ENCODE results near the gene SYNPO. TPM values are rescaled to one million over a fixed set of nuclear protein-coding genes. Genes with fewer than 3 reads are reported as not detected.

Gene SYNPO
- total and polyA plus RNA-seq, 8 donors: 23.3 to 68.3 (median 28.8) TPM

DNA sequence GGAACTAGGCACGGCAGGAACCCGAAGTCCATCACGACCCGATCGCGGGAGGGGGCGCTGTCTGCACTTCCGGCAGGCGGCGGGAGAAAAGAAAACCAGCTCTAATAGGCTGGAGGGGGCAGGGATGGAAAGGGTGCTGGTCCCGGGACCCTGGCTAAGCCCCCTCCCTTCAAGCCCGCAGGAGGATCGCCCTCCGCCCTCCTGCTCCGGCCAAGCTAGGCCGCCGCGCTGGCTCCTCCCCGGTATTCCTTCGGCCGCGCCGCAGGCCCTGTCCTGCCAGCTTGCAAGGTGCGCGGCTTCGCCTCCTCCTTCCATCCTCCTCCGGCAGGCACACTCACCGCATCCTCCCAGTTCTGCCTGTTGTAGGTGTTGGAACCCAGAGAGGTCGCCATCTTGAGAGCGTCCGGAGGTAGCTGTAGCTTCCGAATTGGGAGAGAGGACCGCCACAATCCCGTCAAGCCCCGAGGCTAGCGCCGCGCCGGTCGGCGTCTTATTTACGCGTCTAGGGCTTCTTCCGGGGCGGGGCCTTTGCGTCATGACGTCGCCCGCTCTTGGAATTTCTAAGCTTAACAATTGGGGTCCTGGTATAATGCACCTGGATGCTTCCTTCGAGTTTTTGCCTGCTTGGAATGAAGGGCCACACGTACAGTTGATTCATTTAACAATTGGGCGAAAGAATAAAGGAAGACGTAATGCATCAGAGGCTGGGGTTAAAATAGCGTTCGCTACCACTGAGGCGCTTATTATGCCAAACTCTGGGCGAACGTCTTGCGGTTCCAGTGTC lies 60.3 kb downstream of the SYNPO start, which contains the start of gene RBM22:
Gene RBM22 (minus strand): TSS at position 469 of the 784 bp plus-strand sequence. CDS start 77 bp downstream, at position 392.
- Histone ChIP-seq H3K27ac (peak within 1 kb of the TSS; percentile 61 to 92 (median 88)), H3K9me3 (no peaks in the 10 kb centered on the region), H3K27me3 (no peaks in the 10 kb centered on the region), H3K4me1 (peaks cover 9 to 14% (median 11%) of the 10 kb centered on the region in 3 donors), H3K4me3 (peak within 1 kb of the TSS; percentile 53 to 98 (median 76)), H3K36me3 (peaks cover 0 to 28% (median 8%) of the 10 kb centered on the region in 3 donors)
- ATAC-seq (peak; percentile 99 to 100 (median 99)), FAIRE-seq (peak; percentile 67), DNase-seq (peak; percentile 87 to 96 (median 92))
- intact Hi-C loops (cut with DNase I): loop anchor here in 1 of 3 donors (10.0 kb wide), 1 partner anchor 144 kb away; the partner anchor contains the start of gene IRGM
- peak in 3 of 4 donors; percentile 20 to 54 (median 29) for TF ChIP-seq CTCF (IDR thresholded peaks at IDR 0.05)
- WGBS, 2 donors: 0% methylated on average over 58 to 59 of the region's 59 CpGs

GRCh38 chr5:150703762-150704161 lies 63.3 kb downstream of the SYNPO start:
- intact Hi-C loops (cut with DNase I): loop anchor here in 1 of 3 donors (10.0 kb wide), 1 partner anchor 141 kb away; the partner anchor contains the start of gene IRGM
- WGBS, 2 donors: 68 to 86% methylated on average over 3 of the region's 3 CpGs
- ATAC-seq: no peak

DNA sequence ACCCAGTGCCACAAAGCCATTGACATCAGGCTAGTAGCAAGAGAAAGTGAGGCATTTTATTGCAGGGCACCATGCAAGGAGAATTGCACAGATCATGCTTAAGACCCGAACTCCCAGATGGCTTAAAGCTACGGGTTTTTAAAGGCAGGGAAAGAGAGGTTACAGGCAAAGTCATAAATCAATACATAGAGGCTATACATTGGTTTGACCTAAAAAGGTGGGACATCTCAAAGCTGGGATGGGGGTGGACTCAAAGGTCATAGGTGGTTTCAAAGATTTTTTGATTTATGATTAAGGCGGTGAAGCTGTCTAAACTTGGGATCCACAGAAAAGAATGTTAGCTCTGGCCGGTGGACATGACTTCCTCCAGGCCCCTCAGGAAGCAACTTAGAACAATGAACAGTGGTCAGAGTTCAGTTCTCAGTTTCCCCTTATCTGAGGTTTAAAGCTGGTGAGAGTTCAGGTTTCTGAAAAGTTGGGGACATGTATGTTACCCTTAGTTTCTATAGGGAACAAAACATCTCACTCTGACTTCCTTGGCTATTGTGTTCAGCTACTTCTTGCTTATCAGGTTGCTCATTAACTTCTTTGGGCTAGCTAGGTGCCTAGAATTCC lies 66.4 kb downstream of the SYNPO start:
- intact Hi-C loops (cut with DNase I): loop anchor here in 1 of 3 donors (10.0 kb wide), 1 partner anchor 138 kb away; the partner anchor contains the start of gene IRGM

More at GRCh38 chr5:150703762-150704161, 63.3 kb downstream of the SYNPO start:
- no peak for TF ChIP-seq CTCF (IDR thresholded peaks at IDR 0.05)
- H3K4me3 ChIP-seq: no peak overlapping the region
- H3K4me1 ChIP-seq: peaks cover 9 to 14% (median 13%) of the 10 kb centered on the region in 3 donors
- H3K36me3 ChIP-seq: peaks cover 0 to 3% (median 0%) of the 10 kb centered on the region in 3 donors
- no peaks in the 10 kb centered on the region for H3K9me3 ChIP-seq
- DNase-seq (no peak), FAIRE-seq (no peak)
- no peaks in the 10 kb centered on the region for H3K27me3 ChIP-seq
- H3K27ac ChIP-seq: no peak overlapping the region

More for the DNA sequence above, 66.4 kb downstream of the SYNPO start:
- no peak for TF ChIP-seq CTCF (IDR thresholded peaks at IDR 0.05)
- H3K36me3 ChIP-seq: peaks cover 4 to 27% (median 6%) of the 10 kb centered on the region in 3 donors
- no peak overlapping the region for H3K27ac ChIP-seq
- no peak overlapping the region for H3K4me3 ChIP-seq
- no peak for ATAC-seq
- 76 to 80% methylated on average over 4 of the region's 4 CpGs for WGBS, 2 donors
- H3K4me1 ChIP-seq: peaks cover 0 to 6% (median 0%) of the 10 kb centered on the region in 3 donors
- no peak for FAIRE-seq
- no peak for DNase-seq
- no peaks in the 10 kb centered on the region for H3K9me3 ChIP-seq
- H3K27me3 ChIP-seq: no peaks in the 10 kb centered on the region

Other genes starting within 250 kb of the SYNPO start
- gene CD74, start 227.8 kb upstream of the SYNPO start, total RNA-seq: 1,000 to 10,000 TPM in 1 of 6 donors, 100 to 1,000 TPM in 3, 10 to 100 TPM in 2; 67.2 to 1,206 (median 163) TPM
- 100 to 1,000 TPM; 138 to 141 TPM for gene CD74, start 227.8 kb upstream of the SYNPO start, polyA plus RNA-seq
- 1,000 to 10,000 TPM; 1,164 to 1,840 (median 1,380) TPM for gene RPS14, start 190.9 kb upstream of the SYNPO start, total RNA-seq
- 1,000 to 10,000 TPM; 2,004 to 2,138 TPM for gene RPS14, start 190.9 kb upstream of the SYNPO start, polyA plus RNA-seq
- gene NDST1, start 132.5 kb upstream of the SYNPO start, total RNA-seq: 10 to 100 TPM; 35.5 to 57.2 (median 41.0) TPM
- 10 to 100 TPM in 1 of 2 donors, 1 to 10 TPM in 1; 9.9 to 20.2 TPM for gene NDST1, start 132.5 kb upstream of the SYNPO start, polyA plus RNA-seq
- under 1 TPM in 5 of 6 donors, not detected in 1; 0.05 to 0.50 (median 0.31) TPM for gene MYOZ3, start 20.6 kb downstream of the SYNPO start, total RNA-seq
- under 1 TPM; 0.23 to 0.28 TPM for gene MYOZ3, start 20.6 kb downstream of the SYNPO start, polyA plus RNA-seq
- gene RBM22, start 60.4 kb downstream of the SYNPO start, total RNA-seq: 10 to 100 TPM; 14.8 to 25.9 (median 18.4) TPM
- 10 to 100 TPM; 21.3 to 32.3 TPM for gene RBM22, start 60.4 kb downstream of the SYNPO start, polyA plus RNA-seq
- 10 to 100 TPM; 36.9 to 61.1 (median 45.3) TPM for gene DCTN4, start 118.4 kb downstream of the SYNPO start, total RNA-seq
- gene DCTN4, start 118.4 kb downstream of the SYNPO start, polyA plus RNA-seq: 10 to 100 TPM; 13.8 to 21.5 TPM
- gene SMIM3, start 138.1 kb downstream of the SYNPO start, total RNA-seq: 10 to 100 TPM; 10.3 to 33.1 (median 14.2) TPM
- gene SMIM3, start 138.1 kb downstream of the SYNPO start, polyA plus RNA-seq: 10 to 100 TPM in 1 of 2 donors, 1 to 10 TPM in 1; 9.7 to 13.3 TPM
- gene IRGM, start 205.9 kb downstream of the SYNPO start, total RNA-seq: under 1 TPM in 1 of 6 donors, not detected in 5; 0.09 TPM
- gene IRGM, start 205.9 kb downstream of the SYNPO start, polyA plus RNA-seq: under 1 TPM in 1 of 2 donors, not detected in 1; 0.07 TPM

All from pancreas (tissue), 10 donors.